CD4-positive, alpha-beta memory T cell (primary cell): ENCODE data around the gene DAZAP2. TPM values are rescaled to one million over a fixed set of nuclear protein-coding genes. Genes with fewer than 3 reads are reported as not detected.
A peak's percentile ranks its signal among the peaks of the same experiment; 100 is the strongest.

ENCODE experiments used
- CTCF ChIA-PET: fragments of 350-600 bp; sonication (Branson Sonifier 250); formaldehyde crosslinking; loops from one replicate; lab custom pipeline; 2021; ENCODE audit warnings: inconsistent platforms; ENCODE audit not compliant: partially characterized antibody; lab: Charles Lee
- POLR2A ChIA-PET: fragments of 350-600 bp; sonication (Branson Sonifier 250); formaldehyde crosslinking; loops from one replicate; lab custom pipeline; 2021; ENCODE audit not compliant: partially characterized antibody; lab: Charles Lee
- DNase-seq, 5 donors: peaks; one replicate each; pipeline versions ENCODE4 v3.0.0 to v3.0.0-alpha.2; 2020 to 2022; ENCODE audit warnings: mixed read lengths in 1 of 5
- H3K27ac ChIP-seq: one replicate; pipeline ENCODE4 v1.7.0; 2013; ENCODE audit warnings: low read depth, low read length
- H3K27me3 ChIP-seq: 2 replicates; pipeline ENCODE4 v1.7.0; 2013; ENCODE audit warnings: mild to moderate bottlenecking, low read length, moderate library complexity; ENCODE audit not compliant: insufficient read depth
- H3K36me3 ChIP-seq: 2 replicates; pipeline ENCODE4 v1.7.0; 2013; ENCODE audit warnings: mild to moderate bottlenecking, low read length, moderate library complexity; ENCODE audit not compliant: insufficient read depth
- H3K4me1 ChIP-seq: 2 replicates; pipeline ENCODE4 v1.7.0; 2013; ENCODE audit warnings: mild to moderate bottlenecking, low read length, moderate library complexity; ENCODE audit not compliant: insufficient read depth
- H3K4me3 ChIP-seq, 2 donors: one replicate each; pipeline ENCODE4 v1.7.0; 2013; ENCODE audit warnings: low read length in 2 of 2, mild to moderate bottlenecking in 1 of 2
- H3K9me3 ChIP-seq, 2 donors: one replicate each; pipeline ENCODE4 v1.7.0; 2013; ENCODE audit warnings: low read length in 2 of 2, control low read depth in 1 of 2; ENCODE audit not compliant: control insufficient read depth in 1 of 2
- H3K27ac Mint-ChIP-seq, 7 donors: one replicate each; pipeline ENCODE4 v1.8.0; 2020 to 2021; ENCODE audit warnings: mixed read lengths in 7 of 7, mild to moderate bottlenecking in 6 of 7, inconsistent platforms in 3 of 7, moderate library complexity in 3 of 7
- H3K27me3 Mint-ChIP-seq, 2 donors: one replicate each; pipeline ENCODE4 v1.8.0; 2020 to 2021; ENCODE audit warnings: mixed read lengths in 2 of 2
- H3K36me3 Mint-ChIP-seq, 2 donors: one replicate each; pipeline ENCODE4 v1.8.0; 2020 to 2021; ENCODE audit warnings: mixed read lengths in 2 of 2, inconsistent platforms in 1 of 2, mild to moderate bottlenecking in 1 of 2
- H3K4me1 Mint-ChIP-seq, 4 donors: one replicate each; pipeline ENCODE4 v1.8.0; 2020 to 2021; ENCODE audit warnings: mixed read lengths in 4 of 4, mild to moderate bottlenecking in 1 of 4
- H3K4me3 Mint-ChIP-seq, 8 donors: one replicate each; pipeline ENCODE4 v1.8.0; 2020 to 2021; ENCODE audit warnings: mixed read lengths in 8 of 8, mild to moderate bottlenecking in 7 of 8, moderate library complexity in 6 of 8, inconsistent platforms in 3 of 8
- H3K9me3 Mint-ChIP-seq, 8 donors: one replicate each; pipeline ENCODE4 v1.8.0; 2020 to 2021; ENCODE audit warnings: mixed read lengths in 8 of 8, mild to moderate bottlenecking in 5 of 8, inconsistent platforms in 3 of 8, moderate library complexity in 1 of 8
- intact Hi-C: fragments of 100-400 bp; cut with micrococcal nuclease; formaldehyde crosslinking; loops from one replicate; pipeline ENCODE4 v1.15.1; 2023
- polyA plus RNA-seq, 2 donors: library from polyadenylated mRNA; unstranded; fragments of 300-500 nt; fragmentation: Illumina TruSeq; gene quantifications; one replicate each; pipeline ENCODE4 v1.2.3, GENCODE V29; 2021
- total RNA-seq, 2 experiments: library from RNA; stranded (reverse); gene quantifications; one replicate each; pipeline ENCODE4 v1.2.3, GENCODE V29; 2021

DAZAP2 gene
- total and polyA plus RNA-seq, 4 experiments from 2014 or later, result 275 to 2,333 (median 804) TPM

- ChIA-PET CTCF (interaction anchor here (0.6 to 1.9 kb wide), 5 partner anchors 7 to 649 kb away, joined by 3 to 10 read pairs (median 4); partner anchors contain the start of genes POU6F1 and SMAGP), POLR2A (interaction anchor here (0.7 to 8.7 kb wide), 8 partner anchors 9 to 232 kb away, joined by 3 to 177 read pairs (median 4); partner anchors contain the start of gene POU6F1)
- Histone ChIP-seq H3K27me3 (no peaks in the 10 kb centered on the region), H3K27ac (peak overlapping the region; percentile 0), H3K9me3 (no peaks in the 10 kb centered on the region), H3K4me3 (no peak overlapping the region), H3K4me1 (peaks cover 71% of the 10 kb centered on the region), H3K36me3 (peaks cover 32% of the 10 kb centered on the region)
- Mint-ChIP-seq H3K36me3 (peaks cover 27 to 57% of the 10 kb centered on the region in 2 donors), H3K4me1 (peaks cover 51 to 91% (median 71%) of the 10 kb centered on the region in 4 donors), H3K27ac (peak overlapping the region; percentile 22 to 100 (median 44)), H3K27me3 (no peaks in the 10 kb centered on the region), H3K4me3 (peak overlapping the region in 2 of 8 donors; percentile 1 to 35), H3K9me3 (peaks cover 0 to 2% (median 0%) of the 10 kb centered on the region in 8 donors)
- DNase-seq, result no peak
- intact Hi-C loops, result no loop called here
These were observed 5.6 kb downstream of the DAZAP2 start for GRCh38 chr12:51244269-51244668.

GRCh38 chr12:51245476-51246253 lies 7.0 kb downstream of the DAZAP2 start:
- Mint-ChIP-seq H3K4me3 (peak overlapping the region in 7 of 8 donors; percentile 25 to 56 (median 44)), H3K27ac (peak overlapping the region; percentile 88 to 100 (median 92)), H3K36me3 (peaks cover 21 to 45% of the 10 kb centered on the region in 2 donors), H3K9me3 (peaks cover 0 to 2% (median 0%) of the 10 kb centered on the region in 8 donors), H3K4me1 (peaks cover 47 to 79% (median 61%) of the 10 kb centered on the region in 4 donors), H3K27me3 (no peaks in the 10 kb centered on the region)
- Histone ChIP-seq H3K27ac (peak overlapping the region; percentile 42), H3K36me3 (peaks cover 23% of the 10 kb centered on the region), H3K4me3 (no peak overlapping the region), H3K9me3 (no peaks in the 10 kb centered on the region), H3K27me3 (no peaks in the 10 kb centered on the region), H3K4me1 (peaks cover 60% of the 10 kb centered on the region)
- ChIA-PET CTCF (interaction anchor here (1.2 kb wide), 2 partner anchors 29 to 199 kb away, joined by 3 to 4 read pairs; no protein-coding TSS in a partner anchor), POLR2A (interaction anchor here (1.1 to 1.7 kb wide), 4 partner anchors 7 to 84 kb away, joined by 3 to 8 read pairs (median 4); partner anchors contain the start of gene SMAGP)
- DNase-seq, result peak in 1 of 5 donors; percentile 14
- intact Hi-C loops, result no loop called here

GRCh38 chr12:51246254-51246853 lies 7.7 kb downstream of the DAZAP2 start:
- Mint-ChIP-seq H3K27me3 (no peaks in the 10 kb centered on the region), H3K4me3 (peak overlapping the region in 7 of 8 donors; percentile 32 to 58 (median 45)), H3K4me1 (peaks cover 44 to 75% (median 55%) of the 10 kb centered on the region in 4 donors), H3K9me3 (peaks cover 0 to 2% (median 0%) of the 10 kb centered on the region in 8 donors), H3K27ac (peak overlapping the region; percentile 88 to 100 (median 92)), H3K36me3 (peaks cover 15 to 39% of the 10 kb centered on the region in 2 donors)
- H3K27me3 ChIP-seq, result no peaks in the 10 kb centered on the region
- peaks cover 53% of the 10 kb centered on the region for H3K4me1 ChIP-seq
- no peaks in the 10 kb centered on the region for H3K9me3 ChIP-seq
- POLR2A ChIA-PET, result interaction anchor here (1.1 to 3.2 kb wide), 4 partner anchors 8 to 84 kb away, joined by 3 to 16 read pairs (median 6); partner anchors contain the start of genes DAZAP2 and SMAGP
- H3K4me3 ChIP-seq, result no peak overlapping the region
- H3K27ac ChIP-seq, result peak overlapping the region; percentile 42
- peaks cover 16% of the 10 kb centered on the region for H3K36me3 ChIP-seq
- CTCF ChIA-PET, result interaction anchor here (1.0 to 1.2 kb wide), 3 partner anchors 28 to 200 kb away, joined by 3 to 4 read pairs (median 3); no protein-coding TSS in a partner anchor
- intact Hi-C loops, result no loop called here
- peak; percentile 38 to 71 (median 57) for DNase-seq

GRCh38 chr12:51247523-51248206 lies 9.0 kb downstream of the DAZAP2 start:
- H3K9me3 Mint-ChIP-seq, result peaks cover 0 to 2% (median 0%) of the 10 kb centered on the region in 8 donors
- intact Hi-C loops, result no loop called here
- no peak for DNase-seq
- ChIA-PET CTCF (interaction anchor here (1.0 kb wide), 1 partner anchor 29 kb away, joined by 3 read pairs; no protein-coding TSS in a partner anchor), POLR2A (interaction anchor here (0.9 to 3.2 kb wide), 3 partner anchors 9 to 164 kb away, joined by 3 to 16 read pairs (median 3); partner anchors contain the start of genes CSRNP2 and DAZAP2)
- H3K36me3 ChIP-seq, result peaks cover 5% of the 10 kb centered on the region
- H3K9me3 ChIP-seq, result no peaks in the 10 kb centered on the region
- H3K27me3 ChIP-seq, result no peaks in the 10 kb centered on the region
- peak overlapping the region; percentile 39 for H3K27ac ChIP-seq
- no peak overlapping the region for H3K4me3 ChIP-seq
- peak overlapping the region; percentile 75 to 100 (median 93) for H3K27ac Mint-ChIP-seq
- peaks cover 5 to 29% of the 10 kb centered on the region in 2 donors for H3K36me3 Mint-ChIP-seq
- H3K4me1 ChIP-seq, result peaks cover 43% of the 10 kb centered on the region
- peak overlapping the region in 6 of 8 donors; percentile 20 to 59 (median 39) for H3K4me3 Mint-ChIP-seq
- H3K27me3 Mint-ChIP-seq, result no peaks in the 10 kb centered on the region
- peaks cover 38 to 61% (median 46%) of the 10 kb centered on the region in 4 donors for H3K4me1 Mint-ChIP-seq

- Histone ChIP-seq H3K4me3 (no peak overlapping the region), H3K9me3 (no peaks in the 10 kb centered on the region), H3K36me3 (no peaks in the 10 kb centered on the region), H3K27ac (no peak overlapping the region), H3K27me3 (no peaks in the 10 kb centered on the region), H3K4me1 (peaks cover 8% of the 10 kb centered on the region)
- ChIA-PET POLR2A (interaction anchor here (1.4 to 2.1 kb wide), 3 partner anchors 9 to 15 kb away, joined by 4 to 7 read pairs (median 5); partner anchors contain the start of gene DAZAP2), CTCF (interaction anchor here (0.9 to 2.4 kb wide), 7 partner anchors 10 to 555 kb away, joined by 3 to 15 read pairs (median 3); no protein-coding TSS in a partner anchor)
- peaks cover 4 to 20% (median 12%) of the 10 kb centered on the region in 4 donors for H3K4me1 Mint-ChIP-seq
- H3K27ac Mint-ChIP-seq, result peak overlapping the region in 2 of 7 donors; percentile 12 to 62
- peaks cover 0 to 1% of the 10 kb centered on the region in 2 donors for H3K36me3 Mint-ChIP-seq
- no peak for DNase-seq
- no peaks in the 10 kb centered on the region for H3K9me3 Mint-ChIP-seq
- no peak overlapping the region for H3K4me3 Mint-ChIP-seq
- H3K27me3 Mint-ChIP-seq, result no peaks in the 10 kb centered on the region
- intact Hi-C loops, result no loop called here
These were observed 14.7 kb downstream of the DAZAP2 start for GRCh38 chr12:51253276-51253675.

- Mint-ChIP-seq H3K4me3 (peak overlapping the region in 1 of 8 donors; percentile 69), H3K36me3 (peaks cover 0 to 1% of the 10 kb centered on the region in 2 donors), H3K4me1 (peaks cover 2 to 9% (median 8%) of the 10 kb centered on the region in 4 donors), H3K27ac (peak overlapping the region in 3 of 7 donors; percentile 23 to 69 (median 55)), H3K27me3 (no peaks in the 10 kb centered on the region), H3K9me3 (no peaks in the 10 kb centered on the region)
- H3K36me3 ChIP-seq, result no peaks in the 10 kb centered on the region
- intact Hi-C loops, result no loop called here
- H3K4me3 ChIP-seq, result no peak overlapping the region
- ChIA-PET CTCF (interaction anchor here (0.9 to 1.4 kb wide), 3 partner anchors 10 to 87 kb away, joined by 3 to 4 read pairs (median 3); no protein-coding TSS in a partner anchor), POLR2A (no interaction called here)
- H3K4me1 ChIP-seq, result no peaks in the 10 kb centered on the region
- H3K27ac ChIP-seq, result no peak overlapping the region
- DNase-seq, result no peak
- H3K27me3 ChIP-seq, result no peaks in the 10 kb centered on the region
- no peaks in the 10 kb centered on the region for H3K9me3 ChIP-seq
These were observed 15.9 kb downstream of the DAZAP2 start for GRCh38 chr12:51254536-51254935.
